Testis (tissue), 2 donors: ENCODE results near the gene DPH6.

Experiments
- POLR2A ChIP-seq: fragments of 450-650 bp; IDR thresholded peaks from one replicate; pipeline ENCODE4 v1.6.1; 2017; ENCODE audit warnings: antibody characterized with exemption, mild to moderate bottlenecking, moderate library complexity
- TF ChIP-seq, protein P1 (sequence below), 3 experiments: fragments of 450-650 bp in 2 of 3; fragments of 200-600 bp in 1 of 3; sonication (generic) in 1 of 3; IDR thresholded peaks; one replicate each; pipeline ENCODE4 v1.5.1; 2016 to 2019; ENCODE audit warnings: antibody characterized with exemption in 3 of 3, mild to moderate bottlenecking in 2 of 3, moderate library complexity in 1 of 3

DNA sequence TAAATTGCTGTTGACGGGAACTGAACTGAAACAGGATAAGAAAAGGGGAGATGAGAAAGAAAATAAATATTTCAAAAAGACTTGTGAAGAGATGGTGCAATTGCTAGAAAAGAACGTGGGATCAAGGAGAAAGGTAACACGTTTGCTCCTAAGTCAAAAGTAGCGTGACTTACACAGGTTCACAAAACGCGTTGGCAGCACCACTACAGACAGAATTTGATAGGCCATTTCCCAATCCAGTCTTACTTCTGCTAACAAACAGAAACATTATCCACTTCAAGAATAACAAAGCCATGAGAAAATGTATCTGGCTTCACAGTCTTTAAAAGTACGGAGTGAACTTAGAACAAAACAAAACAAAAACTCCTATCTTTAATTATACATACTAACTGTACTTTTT, 75.5 kb downstream of the DPH6 start:
- TF ChIP-seq, protein P1, sequence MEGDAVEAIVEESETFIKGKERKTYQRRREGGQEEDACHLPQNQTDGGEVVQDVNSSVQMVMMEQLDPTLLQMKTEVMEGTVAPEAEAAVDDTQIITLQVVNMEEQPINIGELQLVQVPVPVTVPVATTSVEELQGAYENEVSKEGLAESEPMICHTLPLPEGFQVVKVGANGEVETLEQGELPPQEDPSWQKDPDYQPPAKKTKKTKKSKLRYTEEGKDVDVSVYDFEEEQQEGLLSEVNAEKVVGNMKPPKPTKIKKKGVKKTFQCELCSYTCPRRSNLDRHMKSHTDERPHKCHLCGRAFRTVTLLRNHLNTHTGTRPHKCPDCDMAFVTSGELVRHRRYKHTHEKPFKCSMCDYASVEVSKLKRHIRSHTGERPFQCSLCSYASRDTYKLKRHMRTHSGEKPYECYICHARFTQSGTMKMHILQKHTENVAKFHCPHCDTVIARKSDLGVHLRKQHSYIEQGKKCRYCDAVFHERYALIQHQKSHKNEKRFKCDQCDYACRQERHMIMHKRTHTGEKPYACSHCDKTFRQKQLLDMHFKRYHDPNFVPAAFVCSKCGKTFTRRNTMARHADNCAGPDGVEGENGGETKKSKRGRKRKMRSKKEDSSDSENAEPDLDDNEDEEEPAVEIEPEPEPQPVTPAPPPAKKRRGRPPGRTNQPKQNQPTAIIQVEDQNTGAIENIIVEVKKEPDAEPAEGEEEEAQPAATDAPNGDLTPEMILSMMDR (IDR thresholded peaks at IDR 0.05): no peak
- TF ChIP-seq POLR2A: no peak
